Body of pancreas (tissue), 4 donors: ENCODE data around the gene AUTS2.

ENCODE experiments used
- CTCF ChIP-seq, 7 experiments: fragments of 450-650 bp in 4 of 7; fragments of 200-600 bp in 3 of 7; sonication (generic) in 3 of 7; IDR thresholded peaks; one replicate each; pipeline ENCODE4 v1.5.1; 2016 to 2019; ENCODE audit warnings: antibody characterized with exemption in 7 of 7
- POLR2A ChIP-seq, 3 donors: fragments of 450-650 bp; IDR thresholded peaks; one replicate each; pipeline ENCODE4 v1.6.1; 2016; ENCODE audit warnings: antibody characterized with exemption in 3 of 3, mild to moderate bottlenecking in 2 of 3

GRCh38 chr7:69893906-69894305 lies 295.6 kb downstream of the AUTS2 start:
- TF ChIP-seq CTCF (IDR thresholded peaks at IDR 0.05), result peak in 1 of 7 experiments; percentile 5
- TF ChIP-seq POLR2A (IDR thresholded peaks at IDR 0.05), result no peak
